IPS-15b (cell line): Measurements from ENCODE around the gene DNAJB1.
A peak's percentile ranks its signal among the peaks of the same experiment; 100 is the strongest.
"Not testable (repeated sequence)": the region's sequence is repeated elsewhere in the genome, so short reads cannot be mapped to it uniquely, and the experiment has no call there.

ENCODE experiments used
- H3K27me3 ChIP-seq: one replicate; pipeline ENCODE4 v1.6.1; 2013; ENCODE audit warnings: low read length; ENCODE audit not compliant: control insufficient read depth, insufficient read depth
- H3K36me3 ChIP-seq: one replicate; pipeline ENCODE4 v1.6.1; 2013; ENCODE audit warnings: low read length; ENCODE audit not compliant: control insufficient read depth, insufficient read depth
- H3K4me1 ChIP-seq: one replicate; pipeline ENCODE4 v1.6.1; 2013; ENCODE audit warnings: mild to moderate bottlenecking, low read length; ENCODE audit not compliant: control insufficient read depth, insufficient read depth
- H3K4me3 ChIP-seq: one replicate; pipeline ENCODE4 v1.5.1; 2013; ENCODE audit warnings: low read depth, low read length
- H3K9ac ChIP-seq: one replicate; pipeline ENCODE4 v1.6.1; 2013; ENCODE audit warnings: low read depth, mild to moderate bottlenecking, low read length
- H3K9me3 ChIP-seq: one replicate; pipeline ENCODE4 v1.6.1; 2013; ENCODE audit warnings: mild to moderate bottlenecking, low read length; ENCODE audit not compliant: control insufficient read depth, insufficient read depth

DNAJB1 gene

DNA sequence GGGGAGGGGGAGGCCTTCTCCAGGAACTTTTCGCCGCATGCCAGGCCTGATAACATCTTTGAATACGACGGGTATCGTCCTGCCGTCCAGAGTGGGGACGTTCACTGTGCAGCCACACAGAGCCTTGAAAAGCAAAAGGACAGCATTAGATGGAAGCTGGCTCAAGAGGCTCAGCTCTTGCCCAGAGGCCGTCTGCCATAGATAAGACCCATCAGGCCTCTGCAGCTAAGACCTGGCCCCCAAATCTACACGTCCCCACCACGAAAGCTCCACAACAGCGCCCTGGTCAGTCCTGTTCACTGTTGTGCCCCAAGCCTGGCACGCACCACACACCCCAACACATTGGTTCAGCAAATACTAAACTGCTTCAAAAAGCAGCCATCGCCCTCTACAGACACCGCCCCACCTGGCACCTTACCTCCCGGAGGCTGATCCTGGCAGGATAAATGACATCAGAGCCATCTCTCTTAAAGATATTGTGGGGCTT, 2.1 kb downstream of the DNAJB1 start:
- H3K4me1 ChIP-seq, result peaks cover 6% of the 10 kb centered on the region
- no peaks in the 10 kb centered on the region for H3K27me3 ChIP-seq
- H3K9me3 ChIP-seq, result no peaks in the 10 kb centered on the region
- H3K9ac ChIP-seq, result no peak overlapping the region
- H3K36me3 ChIP-seq, result peaks cover 22% of the 10 kb centered on the region
- H3K4me3 ChIP-seq, result peak overlapping the region; percentile 86

DNA sequence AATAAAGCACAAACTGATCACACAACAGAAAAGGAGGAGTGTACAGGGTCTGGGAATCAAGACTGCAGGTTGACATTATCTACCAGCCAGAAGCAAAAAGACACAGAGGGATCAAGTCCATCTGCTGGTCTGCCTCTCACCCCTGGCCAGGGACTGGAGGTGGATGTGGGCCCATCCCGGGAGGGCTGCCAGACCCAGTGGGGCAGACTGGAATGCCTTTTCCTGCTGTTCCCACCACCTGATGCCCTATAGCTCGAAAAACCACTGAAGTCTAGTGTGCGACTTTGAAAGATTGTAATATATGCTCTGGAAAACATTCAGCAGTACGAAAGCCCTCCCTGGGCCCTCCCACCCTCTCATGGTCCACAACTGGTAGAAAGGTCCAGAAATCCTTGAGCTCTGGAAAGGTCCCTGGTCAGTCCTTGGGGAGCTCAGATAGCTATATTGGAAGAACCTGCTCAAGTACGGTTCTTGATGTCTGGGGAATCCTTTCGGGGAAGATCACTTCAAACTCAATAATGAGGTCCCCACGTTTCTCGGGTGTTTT, 2.6 kb downstream of the DNAJB1 start:
- H3K9me3 ChIP-seq, result no peaks in the 10 kb centered on the region
- H3K4me1 ChIP-seq, result peaks cover 6% of the 10 kb centered on the region
- H3K9ac ChIP-seq, result no peak overlapping the region
- no peaks in the 10 kb centered on the region for H3K27me3 ChIP-seq
- peaks cover 22% of the 10 kb centered on the region for H3K36me3 ChIP-seq
- no peak overlapping the region for H3K4me3 ChIP-seq

DNA sequence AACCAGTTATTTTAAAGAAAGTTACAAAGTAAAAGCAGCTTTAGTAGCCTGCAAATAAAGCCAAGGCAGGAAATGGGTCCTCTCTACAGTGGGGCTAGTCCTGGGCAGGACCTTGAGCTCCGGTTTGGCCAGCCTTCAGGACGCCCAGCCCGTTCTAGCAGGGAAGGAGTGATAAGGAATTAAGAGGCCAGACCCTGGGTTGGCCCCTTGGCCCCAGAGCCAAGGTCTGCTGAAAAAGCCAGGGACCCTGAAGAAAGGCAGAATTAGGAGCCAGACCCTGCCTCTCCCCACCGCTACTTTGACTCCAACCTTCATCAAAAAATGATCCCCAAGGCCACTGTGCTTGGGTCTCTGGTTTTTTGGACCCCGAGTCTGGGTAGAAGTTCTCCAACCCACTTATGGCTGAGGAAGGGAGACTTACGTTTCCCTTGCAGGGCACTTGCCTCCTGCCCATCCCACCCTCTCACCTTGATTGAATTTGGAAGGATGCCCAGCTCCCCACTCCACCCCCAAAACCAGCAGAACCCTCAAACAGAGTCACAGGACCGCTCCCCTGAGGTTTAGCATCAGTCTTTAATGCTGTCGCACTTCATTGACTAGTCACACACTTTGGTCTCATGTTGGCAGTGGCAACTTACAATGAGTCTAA, 3.9 kb downstream of the DNAJB1 start:
- H3K4me3 ChIP-seq, result no peak overlapping the region
- H3K36me3 ChIP-seq, result peaks cover 22% of the 10 kb centered on the region
- no peaks in the 10 kb centered on the region for H3K27me3 ChIP-seq
- H3K4me1 ChIP-seq, result no peaks in the 10 kb centered on the region
- H3K9me3 ChIP-seq, result no peaks in the 10 kb centered on the region
- H3K9ac ChIP-seq, result no peak overlapping the region

DNA sequence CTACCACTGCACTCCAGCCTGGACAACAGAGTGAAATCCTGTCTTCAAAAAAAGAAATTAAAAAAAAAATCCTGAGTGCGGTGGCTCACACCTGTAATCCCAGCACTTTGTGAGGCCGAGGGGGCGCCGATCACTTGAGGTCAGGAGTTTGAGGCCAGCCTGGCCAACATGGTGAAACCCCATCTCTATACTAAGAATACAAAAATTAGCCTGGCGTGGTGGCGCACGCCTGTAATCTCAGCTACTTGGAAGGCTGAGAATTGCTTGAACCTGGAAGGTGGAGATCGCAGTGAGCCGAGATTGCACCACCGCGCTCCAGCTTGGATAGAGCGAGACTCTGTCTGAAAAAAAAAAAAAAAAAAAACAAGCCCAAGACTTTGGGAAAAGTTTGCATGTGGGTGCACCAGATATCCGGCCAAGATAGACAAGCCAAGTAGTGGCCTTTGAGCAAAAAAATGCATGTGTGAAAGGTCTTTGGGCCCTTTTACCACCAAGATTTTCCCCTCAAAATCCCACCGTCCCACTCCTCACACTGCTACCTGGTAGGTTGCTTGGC, 5.7 kb downstream of the DNAJB1 start:
- H3K4me3 ChIP-seq, result no peak overlapping the region
- H3K4me1 ChIP-seq, result no peaks in the 10 kb centered on the region
- peaks cover 22% of the 10 kb centered on the region for H3K36me3 ChIP-seq
- H3K27me3 ChIP-seq, result no peaks in the 10 kb centered on the region
- no peaks in the 10 kb centered on the region for H3K9me3 ChIP-seq
- H3K9ac ChIP-seq, result no peak overlapping the region

DNA sequence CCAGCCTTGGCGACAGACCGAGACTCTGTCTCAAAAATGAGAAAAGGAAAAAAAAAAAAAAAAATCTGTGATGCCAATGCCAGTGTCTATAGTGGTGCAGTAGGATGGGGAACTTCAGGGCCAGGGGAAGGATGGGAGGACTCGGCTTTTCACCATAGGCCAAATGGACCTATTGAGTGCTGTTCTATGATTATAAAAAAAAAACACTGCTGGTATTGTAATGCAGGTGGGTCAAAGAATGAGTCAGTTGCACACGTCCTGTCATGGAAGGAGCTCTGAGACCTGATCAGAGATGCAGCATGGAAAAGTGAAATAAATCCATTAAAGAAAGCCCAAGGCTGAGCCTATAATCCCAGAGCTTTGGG, 7.0 kb downstream of the DNAJB1 start:
- Histone ChIP-seq H3K36me3 (peaks cover 15% of the 10 kb centered on the region), H3K9me3 (no peaks in the 10 kb centered on the region), H3K9ac (no peak overlapping the region), H3K4me1 (no peaks in the 10 kb centered on the region), H3K4me3 (no peak overlapping the region), H3K27me3 (no peaks in the 10 kb centered on the region)

DNA sequence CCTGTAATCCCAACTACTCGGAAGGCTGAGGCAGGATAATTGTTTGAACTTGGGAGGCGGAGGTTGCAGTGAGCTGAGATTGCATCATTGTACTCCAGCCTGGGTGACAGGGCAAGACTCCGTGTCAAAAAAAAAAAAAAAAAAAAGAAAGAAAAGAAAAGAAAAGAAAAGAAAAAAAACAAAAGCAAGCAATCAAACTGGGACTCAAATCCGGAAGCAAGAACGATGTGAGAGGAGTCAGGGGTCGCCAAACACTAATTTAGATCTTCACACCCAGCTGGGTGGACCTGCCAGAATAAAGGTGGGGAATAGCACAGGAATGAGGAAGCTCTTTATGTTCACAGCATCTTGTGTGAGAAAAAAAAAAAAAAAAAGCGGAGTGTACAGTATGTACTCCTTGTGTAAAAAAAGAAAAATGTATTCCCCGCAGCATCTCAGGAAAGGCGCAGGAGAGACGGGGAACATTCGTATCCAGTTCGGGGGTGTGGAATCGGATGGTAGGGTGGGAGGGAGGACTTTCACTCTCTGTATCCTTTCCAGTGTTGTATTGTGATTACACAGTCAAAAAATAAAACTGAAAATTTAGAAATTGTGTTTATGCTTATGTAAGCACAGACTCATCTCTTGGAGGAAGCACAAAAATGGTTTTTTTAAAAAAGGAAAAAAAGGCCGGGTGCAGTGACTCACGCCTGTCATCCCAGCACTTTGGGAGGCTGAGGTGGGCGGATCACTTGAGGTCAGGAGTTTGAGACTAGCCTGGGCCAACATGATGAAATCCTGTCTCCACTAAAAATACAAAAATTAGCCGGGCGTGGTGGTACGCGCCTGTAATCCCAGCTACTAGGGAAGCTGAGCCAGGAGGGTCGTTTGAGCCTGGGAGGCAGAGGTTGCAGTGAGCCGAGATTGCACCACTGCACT, 7.6 kb downstream of the DNAJB1 start:
- no peaks in the 10 kb centered on the region for H3K4me1 ChIP-seq
- H3K9ac ChIP-seq, result no peak overlapping the region
- H3K4me3 ChIP-seq, result no peak overlapping the region
- no peaks in the 10 kb centered on the region for H3K27me3 ChIP-seq
- peaks cover 10% of the 10 kb centered on the region for H3K36me3 ChIP-seq
- no peaks in the 10 kb centered on the region for H3K9me3 ChIP-seq

DNA sequence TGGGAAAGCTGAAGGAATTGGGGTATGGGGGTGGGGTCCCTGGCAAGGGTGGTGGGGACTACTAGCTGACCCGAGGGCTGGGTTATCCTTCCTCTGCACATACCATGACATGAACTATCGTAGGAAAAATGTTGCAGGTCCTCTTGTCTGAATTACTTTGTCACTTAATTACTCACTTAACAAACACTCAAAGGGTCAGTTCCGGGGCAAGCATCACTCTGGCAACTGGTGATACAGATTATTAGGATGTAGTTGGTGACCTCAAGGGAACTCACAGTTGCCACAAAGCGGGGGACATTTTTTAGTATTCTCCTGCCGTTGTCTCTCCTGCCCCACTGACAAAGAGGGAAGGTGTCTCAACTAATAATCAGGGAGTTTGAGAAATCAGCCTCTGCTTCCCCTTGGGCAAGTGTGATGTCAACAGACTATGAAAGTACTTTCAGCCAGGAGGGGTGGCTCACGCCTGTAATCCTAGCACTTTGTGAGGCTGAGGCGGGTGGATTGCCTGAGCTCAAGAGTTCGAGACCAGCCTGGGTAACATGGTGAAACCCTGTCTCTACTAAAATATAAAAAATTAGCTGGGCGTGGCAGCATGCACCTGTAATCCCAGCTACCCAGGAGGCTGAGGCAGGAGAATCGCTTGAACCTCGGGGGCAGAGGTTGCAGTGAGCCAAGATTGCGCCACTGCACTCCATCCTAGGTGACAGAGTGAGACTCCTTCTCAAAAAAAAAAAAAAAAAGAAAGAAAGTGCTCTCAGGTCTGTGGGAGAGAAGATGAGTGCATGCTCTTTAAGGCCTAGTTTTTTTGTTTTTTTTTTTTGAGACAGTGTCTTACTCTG, 10.3 kb downstream of the DNAJB1 start:
- Histone ChIP-seq H3K36me3 (no peaks in the 10 kb centered on the region), H3K9ac (no peak overlapping the region), H3K27me3 (no peaks in the 10 kb centered on the region), H3K9me3 (no peaks in the 10 kb centered on the region), H3K4me3 (no peak overlapping the region), H3K4me1 (no peaks in the 10 kb centered on the region)

DNA sequence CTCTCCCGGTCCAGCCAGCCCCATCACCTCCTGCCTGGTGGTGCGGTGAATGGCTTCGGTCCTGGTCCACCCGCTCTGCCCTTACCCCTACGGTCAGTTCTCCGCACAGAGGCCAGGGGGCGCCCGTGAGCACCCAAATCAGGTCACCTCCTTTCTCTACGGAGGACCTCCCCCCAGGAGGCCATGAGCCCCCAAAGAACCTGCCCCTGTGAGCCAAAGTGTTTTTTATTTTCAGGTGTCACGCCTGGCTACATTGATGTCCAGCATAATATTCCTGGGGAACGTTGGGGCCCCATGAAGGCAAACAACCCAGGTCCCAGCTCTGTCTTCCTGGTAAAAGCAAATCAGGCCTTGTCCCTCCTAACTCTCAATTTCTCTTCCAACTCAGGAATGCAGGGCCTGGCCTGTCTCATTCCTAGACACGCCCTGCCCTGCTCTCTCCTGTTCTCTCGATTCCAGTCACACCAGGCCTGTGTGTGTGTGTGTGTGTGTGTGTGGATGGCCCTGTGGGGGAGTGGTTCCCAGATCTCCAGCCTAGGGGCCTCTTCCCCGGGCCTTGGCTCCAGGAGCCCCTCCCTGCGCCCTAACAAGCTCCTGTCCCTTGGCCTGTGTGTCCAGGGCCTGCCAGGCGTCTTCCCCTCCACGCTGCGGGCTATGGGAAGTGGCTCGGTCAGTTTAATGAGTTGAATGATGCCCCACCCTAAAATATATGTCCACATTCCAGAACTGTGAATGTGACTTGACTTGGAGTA, 12.5 kb downstream of the DNAJB1 start:
- Histone ChIP-seq H3K36me3 (no peaks in the 10 kb centered on the region), H3K9me3 (no peaks in the 10 kb centered on the region), H3K4me1 (no peaks in the 10 kb centered on the region), H3K9ac (peak overlapping the region; percentile 16), H3K4me3 (no peak overlapping the region), H3K27me3 (no peaks in the 10 kb centered on the region)

DNA sequence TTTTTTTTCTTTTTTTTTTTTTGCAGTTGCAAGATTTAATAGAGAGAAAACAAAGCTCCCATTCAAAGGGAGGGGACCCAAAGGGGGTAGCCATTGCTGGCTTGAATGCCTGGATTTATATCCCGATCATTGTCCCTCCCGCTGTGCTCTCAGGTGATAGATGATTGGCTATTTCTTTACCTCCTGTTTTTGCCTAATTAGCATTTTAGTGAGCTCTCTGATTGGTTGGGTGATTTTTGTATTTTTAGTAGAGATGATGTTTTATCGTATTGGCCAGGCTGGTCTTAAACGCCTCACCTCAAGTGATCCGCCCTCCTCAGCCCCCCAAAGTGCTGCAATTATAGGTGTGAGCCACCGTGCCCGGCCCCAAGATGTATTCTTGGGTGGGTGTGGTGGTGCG, 13.6 kb downstream of the DNAJB1 start:
- H3K27me3 ChIP-seq, H3K9me3 ChIP-seq, H3K36me3 ChIP-seq, H3K9ac ChIP-seq, H3K4me1 ChIP-seq, H3K4me3 ChIP-seq: not testable (repeated sequence)

DNA sequence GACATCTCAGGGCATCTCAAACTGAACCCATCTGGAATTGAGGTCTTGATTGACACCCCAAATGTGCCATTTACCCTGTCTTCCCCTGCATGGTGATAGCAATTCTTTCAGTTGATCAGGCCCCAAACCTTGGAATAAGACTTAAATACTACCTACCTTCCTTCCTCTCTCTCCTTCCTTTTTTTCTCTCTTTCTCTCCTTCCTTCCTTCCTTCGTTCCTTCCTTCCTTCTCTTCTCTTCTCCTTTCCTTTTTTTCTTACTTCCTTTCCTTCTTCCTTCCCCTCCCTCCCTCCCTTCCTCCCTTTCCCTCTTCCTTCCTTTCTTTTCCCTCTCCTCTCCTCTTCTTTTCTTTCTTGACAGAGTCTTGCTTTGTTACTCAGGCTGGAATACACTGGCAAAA, 14.9 kb downstream of the DNAJB1 start:
- no peak overlapping the region for H3K4me3 ChIP-seq
- no peaks in the 10 kb centered on the region for H3K9me3 ChIP-seq
- no peak overlapping the region for H3K9ac ChIP-seq
- no peaks in the 10 kb centered on the region for H3K36me3 ChIP-seq
- no peaks in the 10 kb centered on the region for H3K27me3 ChIP-seq
- no peaks in the 10 kb centered on the region for H3K4me1 ChIP-seq
